Liver (tissue), 9 donors: ENCODE results near the gene SLC6A18. TPM values are rescaled to one million over a fixed set of nuclear protein-coding genes. Genes with fewer than 3 reads are reported as not detected.

ENCODE experiments used
- DNase-seq: peaks from one replicate; pipeline ENCODE4 v3.0.0-alpha.2; 2017; ENCODE audit warnings: low spot score
- H3K27ac ChIP-seq, 2 donors: one replicate each; pipeline ENCODE4 v1.7.0; 2013; ENCODE audit warnings: inconsistent platforms in 2 of 2, low read length in 2 of 2, control low read depth in 1 of 2, low read depth in 1 of 2, mild to moderate bottlenecking in 1 of 2
- H3K27me3 ChIP-seq, 4 donors: one replicate each; pipeline versions ENCODE4 v1.6.1 to v1.7.0; 2013; ENCODE audit warnings: low read length in 3 of 4, inconsistent platforms in 1 of 4, mild to moderate bottlenecking in 1 of 4, moderate library complexity in 1 of 4; ENCODE audit not compliant: control insufficient read depth in 4 of 4, insufficient read depth in 4 of 4
- H3K36me3 ChIP-seq, 4 donors: one replicate each; pipeline versions ENCODE4 v1.6.1 to v1.7.0; 2013; ENCODE audit warnings: low read length in 3 of 4, mild to moderate bottlenecking in 3 of 4, low read depth in 1 of 4, moderate library complexity in 1 of 4; ENCODE audit not compliant: control insufficient read depth in 4 of 4, insufficient read depth in 3 of 4
- H3K4me1 ChIP-seq, 4 donors: one replicate each; pipeline versions ENCODE4 v1.6.1 to v1.7.0; 2013; ENCODE audit warnings: low read length in 3 of 4, mild to moderate bottlenecking in 3 of 4, moderate library complexity in 1 of 4; ENCODE audit not compliant: control insufficient read depth in 4 of 4, insufficient read depth in 4 of 4
- H3K4me3 ChIP-seq, 3 donors: one replicate each; pipeline versions ENCODE4 v1.6.1 to v1.7.0; 2013; ENCODE audit warnings: low read length in 3 of 3, control low read depth in 1 of 3, low read depth in 1 of 3, mild to moderate bottlenecking in 1 of 3
- H3K9ac ChIP-seq, 2 donors: one replicate each; pipeline ENCODE4 v1.7.0; 2013; ENCODE audit warnings: low read length in 2 of 2, mild to moderate bottlenecking in 2 of 2, moderate library complexity in 2 of 2, control low read depth in 1 of 2, low read depth in 1 of 2
- H3K9me3 ChIP-seq, 4 donors: one replicate each; pipeline versions ENCODE4 v1.6.1 to v1.7.0; 2013; ENCODE audit warnings: low read length in 3 of 4; ENCODE audit not compliant: control insufficient read depth in 4 of 4
- ATF3 ChIP-seq: IDR thresholded peaks from 2 replicates; pipeline ENCODE4 v1.6.1; 2016; ENCODE audit warnings: antibody characterized with exemption
- EGR1 ChIP-seq, 2 donors: IDR thresholded peaks; 2 replicates each; pipeline ENCODE4 v1.6.1; 2016 to 2018; ENCODE audit warnings: antibody characterized with exemption in 2 of 2, low read depth in 2 of 2
- FOXA1 ChIP-seq: IDR thresholded peaks from 2 replicates; pipeline ENCODE4 v1.6.1; 2016; ENCODE audit warnings: antibody characterized with exemption
- FOXA2 ChIP-seq: IDR thresholded peaks from 2 replicates; pipeline ENCODE4 v1.6.1; 2016; ENCODE audit warnings: antibody characterized with exemption
- HNF4G ChIP-seq: IDR thresholded peaks from 2 replicates; pipeline ENCODE4 v1.6.1; 2016; ENCODE audit warnings: antibody characterized with exemption
- JUND ChIP-seq, 2 donors: IDR thresholded peaks; 2 replicates each; pipeline ENCODE4 v1.6.1; 2016; ENCODE audit warnings: antibody characterized with exemption in 2 of 2
- NR2F2 ChIP-seq: IDR thresholded peaks from 2 replicates; pipeline ENCODE4 v1.6.1; 2016; ENCODE audit warnings: antibody characterized with exemption
- RAD21 ChIP-seq, 2 donors: IDR thresholded peaks; 2 replicates each; pipeline ENCODE4 v1.6.1; 2016; ENCODE audit warnings: antibody characterized with exemption in 2 of 2, mild to moderate bottlenecking in 2 of 2
- RXRA ChIP-seq, 2 donors: IDR thresholded peaks; 2 replicates each; pipeline ENCODE4 v1.6.1; 2017 to 2018; ENCODE audit warnings: antibody characterized with exemption in 2 of 2, mild to moderate bottlenecking in 1 of 2
- SP1 ChIP-seq: IDR thresholded peaks from 2 replicates; pipeline ENCODE4 v1.6.1; 2018; ENCODE audit warnings: antibody characterized with exemption, mild to moderate bottlenecking
- TAF1 ChIP-seq: conservative IDR thresholded peaks from 2 replicates; pipeline ENCODE4 v1.6.1; 2016; ENCODE audit warnings: antibody characterized with exemption, mild to moderate bottlenecking
- YY1 ChIP-seq: IDR thresholded peaks from 2 replicates; pipeline ENCODE4 v1.6.1; 2016; ENCODE audit warnings: antibody characterized with exemption, mild to moderate bottlenecking
- ZBTB33 ChIP-seq: IDR thresholded peaks from 2 replicates; pipeline ENCODE4 v1.6.1; 2016; ENCODE audit warnings: antibody characterized with exemption
- WGBS: extraction: QIAGEN DNeasy Blood & Tissue Kit; methylation state at CpG from one replicate; pipeline ENCODE4 v1.1.7; 2013; 5-methylcytosine and 5-hydroxymethylcytosine counted together
- polyA plus RNA-seq, 2 donors: library from polyadenylated mRNA; stranded (reverse) in 1 of 2; unstranded in 1 of 2; fragments of 200-250 nt in 1 of 2; fragments of >200 nt in 1 of 2; fragmentation: Nextera tagmentation in 1 of 2; extraction: Ambion mirVana in 1 of 2; gene quantifications; one replicate each; pipeline versions ENCODE4 v1.2.1 to v1.2.3, GENCODE V29; 2013 to 2015
- total RNA-seq, 2 donors: library from RNA; depleted of rRNA; stranded (reverse); fragments of >200 nt; gene quantifications; one replicate each; pipeline ENCODE4 v1.2.3, GENCODE V29; 2014
- TF ChIP-seq, protein P1 (sequence below): IDR thresholded peaks from 2 replicates; pipeline ENCODE4 v1.6.1; 2016; ENCODE audit warnings: antibody characterized with exemption
- TF ChIP-seq, protein P2 (sequence below): IDR thresholded peaks from 2 replicates; pipeline ENCODE4 v1.6.1; 2016; ENCODE audit warnings: antibody characterized with exemption, mild to moderate bottlenecking
- TF ChIP-seq, protein P3 (sequence below): fragments of 150-350 bp; IDR thresholded peaks from 2 replicates; pipeline ENCODE4 v1.5.1; 2017; ENCODE audit warnings: improper control_type of control experiment, low read depth, low read length; ENCODE audit not compliant: missing input control
- donor health status: healthy.
- donor health status: healthy.
- donor health status: healthy.
- donor health status: healthy.
- donor health status: healthy.

Gene SLC6A18
- total and polyA plus RNA-seq, 4 donors, result not detected

DNA sequence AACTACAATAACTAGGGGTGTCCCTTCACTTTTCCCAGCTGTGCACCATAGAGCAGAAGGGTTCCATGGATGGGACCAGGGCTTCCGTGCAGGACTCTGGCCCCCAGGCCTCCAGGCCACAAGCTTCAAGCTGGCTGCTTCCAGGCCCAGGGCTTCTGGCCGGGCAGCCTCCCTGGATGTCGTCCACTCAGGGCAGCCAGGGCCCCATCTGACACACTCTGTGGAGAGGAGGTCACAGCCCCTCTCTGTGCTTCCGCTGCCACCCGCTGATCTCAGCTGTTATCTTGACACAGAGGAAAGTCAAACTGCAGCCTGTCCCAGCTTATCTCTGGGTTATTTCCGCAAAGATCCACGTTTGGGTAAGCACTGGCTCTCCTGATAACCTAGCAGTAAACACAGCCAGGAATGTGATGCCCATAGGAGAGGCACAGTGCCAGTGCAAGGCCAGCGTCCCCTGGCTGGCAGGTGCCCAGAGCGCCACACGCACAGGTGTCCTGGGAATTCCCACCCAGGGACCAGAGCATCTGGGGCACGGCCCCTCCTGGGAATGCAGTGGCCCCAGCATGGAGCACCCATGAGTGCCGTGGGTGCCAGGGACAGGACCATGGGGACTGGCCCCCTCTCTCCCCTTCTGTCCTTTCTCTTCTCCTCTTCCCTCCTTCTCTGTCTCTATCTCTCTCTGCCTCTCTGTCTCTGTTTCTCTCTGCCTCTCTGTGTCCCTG lies 39.4 kb upstream of the SLC6A18 start (continued):
- TF ChIP-seq ZBTB33 (peak; percentile 92), RXRA (IDR thresholded peaks at IDR 0.05) (peak; percentile 96 to 100), HNF4G (peak; percentile 71), JUND (IDR thresholded peaks at IDR 0.05) (peak in 1 of 2 donors; percentile 84)
- TF ChIP-seq, protein P1, sequence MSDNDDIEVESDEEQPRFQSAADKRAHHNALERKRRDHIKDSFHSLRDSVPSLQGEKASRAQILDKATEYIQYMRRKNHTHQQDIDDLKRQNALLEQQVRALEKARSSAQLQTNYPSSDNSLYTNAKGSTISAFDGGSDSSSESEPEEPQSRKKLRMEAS, result peak; percentile 100

DNA sequence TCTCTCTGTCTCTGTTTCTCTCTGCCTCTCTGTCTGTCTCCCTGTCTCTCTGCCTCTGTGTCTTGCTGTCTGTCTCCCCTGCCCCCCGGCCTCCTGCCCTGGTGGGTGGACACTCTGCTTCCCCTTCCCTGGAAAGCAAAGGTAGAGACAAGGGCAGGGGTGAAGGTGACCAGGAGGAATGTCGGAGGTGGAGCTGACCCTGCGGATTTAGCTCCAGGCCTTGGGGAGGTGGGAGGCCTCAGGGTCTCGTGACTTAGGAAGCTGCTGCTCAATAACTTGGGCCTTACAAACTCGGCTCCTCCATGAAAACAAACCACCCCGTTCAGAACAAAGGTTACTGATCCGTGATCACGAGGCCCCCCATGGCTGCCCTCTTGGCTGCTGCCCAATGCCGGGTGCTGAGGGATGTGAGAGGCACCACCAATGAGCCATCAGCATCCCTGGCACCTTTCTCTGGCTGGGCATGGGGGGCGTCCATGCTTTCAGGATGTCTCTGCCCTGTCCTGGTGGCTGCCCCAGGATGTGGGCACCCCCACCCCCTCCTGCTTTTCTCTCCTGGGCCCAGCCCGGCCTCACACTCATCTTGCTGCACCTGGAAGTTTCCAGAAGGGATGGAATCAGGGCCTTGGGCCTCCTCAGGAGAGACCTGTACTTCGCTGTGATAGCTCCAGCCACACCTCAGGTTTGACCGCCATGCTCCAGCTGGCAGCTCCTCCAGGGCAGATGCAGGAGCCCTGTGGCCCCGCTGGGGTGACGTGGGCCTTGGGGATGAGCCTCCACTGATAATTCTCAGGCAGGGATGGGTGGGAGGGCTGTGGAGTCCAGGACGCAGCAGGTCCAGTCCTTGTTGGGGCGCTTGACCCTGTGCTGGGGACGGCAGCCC lies 38.6 kb upstream of the SLC6A18 start:
- no peak for TF ChIP-seq YY1
- no peak for TF ChIP-seq FOXA2
- TF ChIP-seq EGR1 (IDR thresholded peaks at IDR 0.05; ENCODE audit: low read depth in 2 of 2), result no peak
- no peak for TF ChIP-seq JUND (IDR thresholded peaks at IDR 0.05)
- TF ChIP-seq, protein P2, sequence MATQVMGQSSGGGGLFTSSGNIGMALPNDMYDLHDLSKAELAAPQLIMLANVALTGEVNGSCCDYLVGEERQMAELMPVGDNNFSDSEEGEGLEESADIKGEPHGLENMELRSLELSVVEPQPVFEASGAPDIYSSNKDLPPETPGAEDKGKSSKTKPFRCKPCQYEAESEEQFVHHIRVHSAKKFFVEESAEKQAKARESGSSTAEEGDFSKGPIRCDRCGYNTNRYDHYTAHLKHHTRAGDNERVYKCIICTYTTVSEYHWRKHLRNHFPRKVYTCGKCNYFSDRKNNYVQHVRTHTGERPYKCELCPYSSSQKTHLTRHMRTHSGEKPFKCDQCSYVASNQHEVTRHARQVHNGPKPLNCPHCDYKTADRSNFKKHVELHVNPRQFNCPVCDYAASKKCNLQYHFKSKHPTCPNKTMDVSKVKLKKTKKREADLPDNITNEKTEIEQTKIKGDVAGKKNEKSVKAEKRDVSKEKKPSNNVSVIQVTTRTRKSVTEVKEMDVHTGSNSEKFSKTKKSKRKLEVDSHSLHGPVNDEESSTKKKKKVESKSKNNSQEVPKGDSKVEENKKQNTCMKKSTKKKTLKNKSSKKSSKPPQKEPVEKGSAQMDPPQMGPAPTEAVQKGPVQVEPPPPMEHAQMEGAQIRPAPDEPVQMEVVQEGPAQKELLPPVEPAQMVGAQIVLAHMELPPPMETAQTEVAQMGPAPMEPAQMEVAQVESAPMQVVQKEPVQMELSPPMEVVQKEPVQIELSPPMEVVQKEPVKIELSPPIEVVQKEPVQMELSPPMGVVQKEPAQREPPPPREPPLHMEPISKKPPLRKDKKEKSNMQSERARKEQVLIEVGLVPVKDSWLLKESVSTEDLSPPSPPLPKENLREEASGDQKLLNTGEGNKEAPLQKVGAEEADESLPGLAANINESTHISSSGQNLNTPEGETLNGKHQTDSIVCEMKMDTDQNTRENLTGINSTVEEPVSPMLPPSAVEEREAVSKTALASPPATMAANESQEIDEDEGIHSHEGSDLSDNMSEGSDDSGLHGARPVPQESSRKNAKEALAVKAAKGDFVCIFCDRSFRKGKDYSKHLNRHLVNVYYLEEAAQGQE, result no peak
- no peak for TF ChIP-seq RAD21 (IDR thresholded peaks at IDR 0.05)
- no peak for TF ChIP-seq FOXA1
- TF ChIP-seq, protein P1, result no peak
- TF ChIP-seq HNF4G, result no peak
- TF ChIP-seq TAF1, result no peak
- TF ChIP-seq RXRA (IDR thresholded peaks at IDR 0.05), result no peak
- no peak for TF ChIP-seq SP1
- no peak for TF ChIP-seq ZBTB33
- TF ChIP-seq, protein P3, sequence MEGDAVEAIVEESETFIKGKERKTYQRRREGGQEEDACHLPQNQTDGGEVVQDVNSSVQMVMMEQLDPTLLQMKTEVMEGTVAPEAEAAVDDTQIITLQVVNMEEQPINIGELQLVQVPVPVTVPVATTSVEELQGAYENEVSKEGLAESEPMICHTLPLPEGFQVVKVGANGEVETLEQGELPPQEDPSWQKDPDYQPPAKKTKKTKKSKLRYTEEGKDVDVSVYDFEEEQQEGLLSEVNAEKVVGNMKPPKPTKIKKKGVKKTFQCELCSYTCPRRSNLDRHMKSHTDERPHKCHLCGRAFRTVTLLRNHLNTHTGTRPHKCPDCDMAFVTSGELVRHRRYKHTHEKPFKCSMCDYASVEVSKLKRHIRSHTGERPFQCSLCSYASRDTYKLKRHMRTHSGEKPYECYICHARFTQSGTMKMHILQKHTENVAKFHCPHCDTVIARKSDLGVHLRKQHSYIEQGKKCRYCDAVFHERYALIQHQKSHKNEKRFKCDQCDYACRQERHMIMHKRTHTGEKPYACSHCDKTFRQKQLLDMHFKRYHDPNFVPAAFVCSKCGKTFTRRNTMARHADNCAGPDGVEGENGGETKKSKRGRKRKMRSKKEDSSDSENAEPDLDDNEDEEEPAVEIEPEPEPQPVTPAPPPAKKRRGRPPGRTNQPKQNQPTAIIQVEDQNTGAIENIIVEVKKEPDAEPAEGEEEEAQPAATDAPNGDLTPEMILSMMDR, result no peak
- no peak for TF ChIP-seq NR2F2
- TF ChIP-seq ATF3, result no peak
- peaks cover 29 to 51% (median 45%) of the 10 kb centered on the region in 4 donors for H3K4me1 ChIP-seq
- H3K4me3 ChIP-seq, result no peak overlapping the region
- H3K9ac ChIP-seq, result no peak overlapping the region
- H3K27me3 ChIP-seq, result peaks cover 0 to 2% (median 0%) of the 10 kb centered on the region in 4 donors
- H3K27ac ChIP-seq, result peak overlapping the region in 1 of 2 donors; percentile 61
- no peak for DNase-seq
- WGBS, result 67% methylated on average over 18 of the region's 18 CpGs
- no peaks in the 10 kb centered on the region for H3K36me3 ChIP-seq
- H3K9me3 ChIP-seq, result no peaks in the 10 kb centered on the region
